SW 1271 (cell line): ENCODE data around the gene TBC1D24.

Source experiments
- DNase-seq, 2 experiments: peaks; one replicate each; lab custom pipeline; 2025; lab: John Stamatoyannopoulos, UW

TBC1D24 gene

DNA sequence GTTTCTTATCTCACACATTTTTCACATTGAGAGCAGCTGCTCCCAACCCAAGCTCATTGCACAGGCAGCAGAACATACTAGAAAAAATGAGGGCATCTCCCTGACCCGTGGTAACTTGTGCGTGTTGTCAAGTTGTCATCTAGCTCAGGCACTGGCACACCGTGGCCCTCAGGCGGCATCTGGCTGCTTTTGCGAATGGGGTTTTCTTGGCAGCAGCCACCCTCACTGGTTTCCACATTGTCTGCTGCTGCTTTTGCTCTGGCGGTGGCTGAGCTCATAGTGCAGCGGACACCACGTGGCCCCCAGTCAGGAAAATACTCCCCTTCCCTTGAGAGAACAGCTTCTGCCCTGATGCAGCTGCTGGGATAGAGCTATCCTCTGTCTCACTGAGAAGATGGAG, 24.4 kb upstream of the TBC1D24 start:
- DNase-seq, result no peak

DNA sequence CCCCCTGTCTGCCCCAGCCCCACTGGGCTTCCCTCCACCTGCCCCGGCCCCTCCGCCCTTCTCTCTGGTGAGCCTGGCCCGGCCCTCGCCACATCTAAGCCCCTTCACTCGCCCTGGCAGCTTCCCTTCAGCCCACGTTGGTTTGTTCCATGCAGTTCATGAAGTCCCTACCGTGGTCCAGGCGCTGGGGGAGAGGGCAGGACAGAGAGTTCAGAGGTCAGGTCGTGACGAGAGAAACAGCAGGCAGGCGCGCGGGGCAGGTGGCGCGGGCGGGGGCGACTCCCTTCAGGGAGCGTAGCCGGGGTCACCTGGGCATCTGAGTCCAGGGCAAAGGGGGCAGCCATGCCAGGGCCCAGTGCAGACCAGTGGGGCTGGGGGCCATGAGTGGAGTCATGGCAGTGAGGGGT, 23.9 kb upstream of the TBC1D24 start:
- DNase-seq, result no peak

DNA sequence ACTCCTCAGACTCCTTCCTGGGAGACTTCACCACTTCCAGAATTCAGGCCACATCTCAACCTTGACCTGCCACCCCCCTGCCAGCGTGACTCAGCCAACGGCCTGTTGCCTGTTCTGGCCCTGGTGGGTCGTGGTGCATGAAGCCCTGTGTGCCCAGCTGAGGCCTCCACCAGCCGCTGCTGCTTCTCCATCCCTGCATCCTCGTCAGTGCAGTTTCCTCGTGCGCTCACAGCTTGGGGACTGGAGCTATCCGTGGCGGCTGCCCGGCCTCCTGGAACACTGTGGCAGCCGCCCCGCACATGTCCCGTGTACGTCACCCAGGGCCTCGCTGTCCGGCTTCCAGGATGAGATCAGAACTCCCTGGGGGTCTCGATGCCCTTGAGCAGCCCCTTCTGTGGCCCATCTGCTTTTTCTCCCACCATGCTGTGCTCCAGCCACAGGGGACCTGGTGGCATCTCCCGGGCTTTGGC, 23.0 kb upstream of the TBC1D24 start:
- DNase-seq, result no peak

DNA sequence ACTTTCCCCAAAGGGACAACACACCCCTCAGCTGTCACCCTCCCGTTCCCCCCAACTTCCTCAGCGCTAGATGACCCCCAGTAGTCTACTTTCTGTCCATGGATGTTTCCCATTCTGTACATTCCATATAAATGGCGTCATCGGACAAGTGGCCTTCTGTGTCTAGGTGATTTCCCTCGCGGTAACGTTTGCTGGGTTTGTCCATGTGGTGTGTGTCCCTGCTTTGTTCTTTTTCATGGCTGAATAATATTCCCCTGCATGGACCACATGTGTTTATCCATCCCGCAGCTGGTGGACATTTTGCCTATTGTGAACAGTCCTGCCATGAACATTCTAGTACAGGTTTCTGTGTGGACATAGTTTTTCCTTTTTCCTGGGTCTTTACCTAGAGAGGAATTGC, 22.3 kb upstream of the TBC1D24 start:
- DNase-seq, result no peak

DNA sequence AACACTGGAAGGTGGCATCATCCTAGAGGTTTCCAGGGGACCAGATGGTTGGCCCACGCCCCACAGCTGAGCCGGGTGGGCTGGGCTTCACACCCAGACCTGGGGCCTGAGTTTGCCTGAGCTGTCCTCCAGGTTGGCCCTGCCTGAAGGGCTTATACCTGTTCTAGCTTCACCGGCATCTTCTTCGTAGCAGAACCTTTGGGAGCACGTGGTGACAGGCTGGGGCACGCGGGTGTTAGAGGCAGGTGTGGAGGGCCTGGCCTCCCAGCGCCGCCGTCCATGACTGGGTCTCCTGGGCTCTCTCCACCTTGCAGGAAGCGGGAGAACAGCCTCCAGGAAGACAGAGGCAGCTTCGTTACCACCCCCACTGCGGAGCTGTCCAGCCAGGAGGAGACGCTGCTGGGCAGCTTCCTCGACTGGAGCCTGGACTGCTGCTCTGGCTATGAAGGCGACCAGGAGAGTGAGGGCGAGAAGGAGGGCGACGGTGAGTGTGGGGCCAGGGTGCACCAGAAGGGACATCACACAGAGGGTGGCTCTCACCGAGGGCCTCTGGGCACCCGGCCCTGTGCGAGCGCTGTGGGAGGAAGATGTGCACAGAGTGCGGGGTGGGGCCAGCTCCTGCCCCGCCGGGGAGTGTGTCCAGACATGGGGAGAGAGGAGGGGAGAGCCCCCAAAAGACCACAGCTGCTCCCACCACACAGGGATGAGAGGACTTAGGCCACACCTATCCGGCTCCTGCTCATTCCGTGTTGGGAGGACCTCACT, 19.7 kb upstream of the TBC1D24 start:
- no peak for DNase-seq

DNA sequence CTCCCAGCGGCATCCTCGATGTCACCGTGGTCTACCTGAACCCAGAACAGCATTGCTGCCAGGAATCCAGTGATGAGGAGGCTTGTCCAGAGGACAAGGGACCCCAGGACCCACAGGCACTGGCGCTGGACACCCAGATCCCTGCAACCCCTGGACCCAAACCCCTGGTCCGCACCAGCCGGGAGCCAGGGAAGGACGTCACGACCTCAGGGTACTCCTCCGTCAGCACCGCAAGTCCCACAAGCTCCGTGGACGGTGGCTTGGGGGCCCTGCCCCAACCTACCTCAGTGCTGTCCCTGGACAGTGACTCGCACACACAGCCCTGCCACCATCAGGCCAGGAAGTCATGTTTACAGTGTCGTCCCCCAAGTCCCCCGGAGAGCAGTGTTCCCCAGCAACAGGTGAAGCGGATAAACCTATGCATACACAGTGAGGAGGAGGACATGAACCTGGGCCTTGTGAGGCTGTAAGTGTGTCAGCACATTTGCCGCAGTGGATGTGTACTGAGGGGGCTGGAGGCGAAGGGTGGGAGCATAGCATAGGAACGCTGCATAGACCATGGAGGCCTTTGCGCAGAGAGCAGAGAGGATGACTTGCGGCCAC, 18.3 kb upstream of the TBC1D24 start:
- DNase-seq, result no peak

DNA sequence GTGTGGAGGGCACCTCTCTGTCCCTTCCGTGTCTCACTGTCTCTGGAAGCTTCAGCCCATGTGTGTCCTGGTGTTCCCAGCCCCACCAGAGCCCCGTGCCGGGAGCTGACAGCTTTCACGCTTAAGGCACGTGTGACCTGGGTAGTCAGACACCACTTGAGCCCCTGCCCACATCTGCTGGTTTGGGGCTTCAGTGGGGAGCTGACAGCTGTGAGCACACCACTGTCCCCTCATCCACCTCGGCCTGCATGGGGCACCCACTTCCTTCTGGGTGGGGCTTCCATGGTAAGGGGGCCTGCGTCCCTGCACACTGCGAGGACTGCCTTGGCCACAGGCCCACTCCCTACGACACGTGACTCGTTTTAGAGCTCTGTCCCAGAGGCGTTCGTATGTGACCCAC, 17.7 kb upstream of the TBC1D24 start:
- no peak for DNase-seq

DNA sequence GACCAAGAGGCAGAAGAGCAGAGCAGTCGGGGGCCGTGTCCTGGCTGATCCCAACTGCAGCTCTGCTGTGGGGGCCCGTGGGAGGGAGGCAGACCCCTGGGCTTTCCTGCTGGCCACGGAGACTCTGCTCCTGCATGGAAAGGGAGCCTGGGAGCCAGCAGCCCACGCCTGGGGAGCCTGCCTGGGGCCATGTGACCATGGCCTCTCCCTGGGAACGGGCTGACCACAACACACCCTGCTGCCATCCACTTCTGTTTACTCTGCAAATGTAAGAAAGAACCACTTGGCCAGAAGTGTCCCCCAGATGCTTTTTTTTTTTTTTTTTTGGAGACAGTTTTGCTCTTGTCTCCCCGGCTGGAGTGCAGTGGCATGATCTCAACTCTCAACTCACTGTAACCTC, 17.0 kb upstream of the TBC1D24 start:
- no peak for DNase-seq

DNA sequence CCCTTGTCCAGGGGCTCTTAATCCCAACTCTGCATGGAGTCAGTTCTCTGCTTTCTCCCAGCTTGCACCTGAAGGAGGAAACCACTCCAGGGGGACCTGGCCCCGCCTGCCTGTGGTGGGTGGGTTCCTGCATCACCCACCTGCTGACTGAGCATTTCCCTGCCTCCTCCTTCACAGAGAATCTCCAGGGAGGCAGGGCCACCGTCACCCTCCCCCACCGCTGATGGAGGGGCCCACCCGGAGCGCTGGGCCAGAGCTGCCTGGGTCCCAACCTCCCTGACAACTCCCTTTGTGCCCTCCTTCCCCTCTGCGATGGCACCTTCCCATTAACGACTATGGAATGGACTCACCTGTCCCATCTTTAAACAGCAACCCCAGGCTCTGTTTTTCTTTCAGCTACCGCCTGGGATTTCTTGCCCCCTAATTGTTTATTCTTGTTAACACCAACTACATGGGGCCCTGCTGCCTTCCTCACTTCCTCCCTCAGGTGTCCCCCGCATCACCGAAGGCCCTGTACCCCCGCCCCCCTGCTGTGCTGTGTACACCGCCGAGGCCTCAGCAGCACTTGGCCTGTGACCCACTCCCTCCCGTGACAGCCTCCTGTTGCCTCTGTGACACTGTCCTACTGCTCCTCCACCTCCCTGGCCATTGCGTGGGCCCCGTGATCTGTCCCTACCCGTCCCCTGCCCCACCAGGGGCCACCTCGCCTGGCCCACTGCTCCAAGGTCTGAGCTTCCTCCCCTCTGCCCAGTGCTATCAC, 15.9 kb upstream of the TBC1D24 start:
- DNase-seq, result no peak

DNA sequence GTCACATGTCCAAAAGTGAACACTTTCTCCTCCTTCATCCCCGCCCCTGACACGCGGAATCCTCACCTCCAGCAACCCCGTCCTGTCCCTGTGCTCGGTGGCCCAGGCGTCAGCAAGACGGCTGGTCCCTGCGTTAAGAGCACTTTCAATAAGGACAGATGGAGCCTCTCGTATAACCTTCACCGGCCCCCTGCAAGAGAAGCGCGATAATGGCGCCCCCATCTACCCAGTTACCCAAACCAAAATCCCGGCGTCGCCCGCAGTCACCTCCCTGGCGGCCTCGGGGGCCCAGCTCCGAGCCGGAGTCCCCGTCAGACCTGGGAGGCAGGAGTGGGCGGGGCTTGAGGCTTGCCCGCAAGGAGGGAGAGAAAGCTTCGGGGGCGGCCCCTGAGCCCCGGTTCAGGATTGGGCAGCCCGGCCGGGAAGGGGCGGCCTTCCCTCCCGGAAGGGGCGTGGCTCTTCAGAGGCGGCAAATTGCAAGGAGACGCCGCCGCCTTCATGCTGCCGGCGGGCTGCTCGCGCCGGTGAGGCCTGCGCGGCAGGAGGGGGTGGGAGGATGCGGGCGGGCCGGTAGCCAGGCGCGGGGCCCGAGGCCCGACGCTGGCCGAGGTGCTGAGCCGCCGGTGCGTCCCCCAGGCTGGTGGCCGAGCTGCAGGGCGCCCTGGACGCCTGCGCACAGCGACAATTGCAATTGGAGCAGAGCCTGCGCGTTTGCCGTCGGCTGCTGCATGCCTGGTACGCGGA, 15.1 kb upstream of the TBC1D24 start, which contains the start of gene TEDC2:
TSS of gene TEDC2 (plus strand) at position 463 of the 744 bp plus-strand sequence. CDS start at position 499, 36 bp downstream.
- peak; percentile 66 to 88 for DNase-seq

DNA sequence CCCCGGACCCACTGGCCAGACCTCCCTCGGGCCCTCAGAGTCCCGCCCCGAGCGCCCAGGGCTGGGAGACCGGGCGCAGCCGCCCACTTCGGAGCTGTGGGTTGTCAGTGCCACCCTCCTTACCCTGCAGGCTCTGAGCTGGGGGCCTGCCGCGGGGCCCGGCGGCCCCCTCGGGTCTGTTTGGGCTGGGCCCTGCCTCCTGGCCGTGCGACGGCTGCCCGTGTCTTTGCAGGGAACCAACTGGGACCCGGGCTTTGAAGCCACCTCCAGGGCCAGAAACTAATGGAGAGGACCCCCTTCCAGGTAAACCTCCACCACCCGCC, 14.6 kb upstream of the TBC1D24 start:
- DNase-seq, result no peak

DNA sequence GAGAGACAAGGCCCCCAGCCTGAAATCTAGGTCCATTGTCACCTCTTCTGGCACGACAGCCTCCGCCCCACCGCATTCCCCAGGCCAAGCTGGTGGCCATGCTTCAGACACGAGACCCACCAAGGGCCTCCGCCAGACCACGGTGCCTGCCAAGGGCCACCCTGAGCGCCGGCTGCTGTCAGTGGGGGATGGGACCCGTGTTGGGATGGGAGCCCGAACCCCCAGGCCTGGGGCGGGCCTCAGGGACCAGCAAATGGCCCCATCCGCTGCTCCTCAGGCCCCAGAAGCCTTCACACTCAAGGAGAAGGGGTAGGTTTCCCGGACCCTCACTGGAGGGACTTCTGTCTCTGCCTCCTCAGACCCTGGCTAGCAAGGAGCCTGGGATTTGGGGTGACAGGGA, 14.0 kb upstream of the TBC1D24 start:
- DNase-seq, result no peak

DNA sequence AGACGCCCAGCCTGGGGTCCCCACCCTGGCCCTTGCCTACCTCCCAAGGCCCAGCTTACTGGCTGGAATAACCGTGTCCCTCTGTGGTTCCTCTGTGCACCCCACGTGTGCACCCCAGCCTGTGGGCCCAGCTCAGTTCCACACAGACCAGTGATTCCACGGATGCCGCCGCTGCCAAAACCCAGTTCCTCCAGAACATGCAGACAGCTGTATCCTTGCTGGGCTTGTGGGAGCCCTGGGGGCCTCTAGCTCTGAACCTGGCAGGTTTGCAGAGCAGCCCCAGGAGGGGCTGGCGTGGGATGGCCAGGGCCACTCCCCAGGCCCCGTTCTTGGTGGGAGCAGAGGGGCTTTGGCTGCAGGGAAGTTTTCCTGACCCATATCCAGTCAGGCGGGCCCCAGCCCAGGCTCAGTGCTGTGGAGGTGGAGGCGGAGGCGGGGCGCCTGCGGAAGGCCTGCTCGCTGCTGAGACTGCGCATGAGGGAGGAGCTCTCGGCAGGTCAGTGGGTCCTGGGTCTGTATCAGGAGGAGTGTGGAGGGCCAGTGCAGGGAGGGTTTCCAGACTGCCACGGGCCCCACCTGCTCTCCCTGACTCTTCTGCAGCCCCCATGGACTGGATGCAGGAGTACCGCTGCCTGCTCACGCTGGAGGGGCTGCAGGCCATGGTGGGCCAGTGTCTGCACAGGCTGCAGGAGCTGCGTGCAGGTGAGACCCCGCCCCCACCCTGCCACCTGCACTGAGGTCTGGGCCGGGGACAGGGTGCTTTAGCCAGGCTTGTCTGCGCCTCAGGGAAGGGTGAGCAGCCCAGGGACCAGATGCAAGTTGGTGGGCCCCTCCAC, 12.7 kb upstream of the TBC1D24 start:
- no peak for DNase-seq

DNA sequence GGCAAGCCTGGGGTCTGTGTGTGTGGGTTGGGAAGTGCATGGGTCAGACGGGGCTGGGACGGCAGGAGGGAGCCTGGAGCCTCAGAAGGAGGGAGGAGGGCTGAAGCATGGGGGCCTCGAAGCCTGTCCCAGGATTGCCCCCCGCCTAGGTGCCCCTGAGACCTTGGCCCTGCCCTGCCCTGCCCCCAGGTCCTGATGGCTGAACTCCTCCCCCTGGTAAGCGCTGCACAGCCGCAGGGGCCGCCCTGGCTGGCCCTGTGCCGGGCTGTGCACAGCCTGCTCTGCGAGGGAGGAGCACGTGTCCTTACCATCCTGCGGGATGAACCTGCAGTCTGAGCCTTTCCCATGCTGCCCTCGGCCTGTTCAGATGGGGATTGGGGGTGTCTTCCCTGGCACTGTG, 10.6 kb upstream of the TBC1D24 start:
- no peak for DNase-seq

DNA sequence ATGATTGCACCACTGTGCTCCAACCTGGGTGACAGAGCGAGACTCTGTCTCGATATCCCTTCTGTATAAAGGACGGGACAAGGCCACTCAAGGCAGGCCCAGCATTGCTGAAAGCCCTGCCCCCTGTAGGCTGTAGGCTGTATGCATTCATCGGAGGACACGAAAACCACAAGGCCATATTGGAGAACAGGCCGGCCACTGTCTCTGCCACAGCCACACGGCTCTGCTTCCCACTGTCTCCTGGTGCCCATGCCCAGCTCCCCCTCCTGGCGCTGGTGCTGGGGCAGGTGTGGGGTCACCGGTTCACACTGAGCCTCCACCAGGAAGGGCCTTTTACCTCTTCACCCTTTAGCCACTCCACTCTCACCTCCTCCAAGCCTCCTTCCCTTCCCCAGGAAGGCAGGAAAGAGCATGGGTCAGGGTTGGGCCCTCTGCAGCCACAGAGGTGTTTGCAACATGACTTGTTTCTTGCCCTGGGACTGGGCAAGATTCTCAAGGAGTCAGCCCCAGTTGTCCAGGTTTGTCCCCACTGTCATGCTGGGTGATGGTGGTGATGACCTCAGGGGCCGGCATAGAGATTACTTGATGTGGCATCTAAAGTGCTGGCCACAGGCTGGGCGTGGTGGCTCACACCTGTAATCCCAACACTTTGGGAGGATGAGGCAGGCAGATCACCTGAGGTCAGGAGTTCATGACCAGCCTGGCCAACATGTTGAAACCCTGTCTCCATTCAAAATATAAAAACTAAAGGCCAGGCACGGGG, 9.1 kb upstream of the TBC1D24 start:
- DNase-seq, result no peak

DNA sequence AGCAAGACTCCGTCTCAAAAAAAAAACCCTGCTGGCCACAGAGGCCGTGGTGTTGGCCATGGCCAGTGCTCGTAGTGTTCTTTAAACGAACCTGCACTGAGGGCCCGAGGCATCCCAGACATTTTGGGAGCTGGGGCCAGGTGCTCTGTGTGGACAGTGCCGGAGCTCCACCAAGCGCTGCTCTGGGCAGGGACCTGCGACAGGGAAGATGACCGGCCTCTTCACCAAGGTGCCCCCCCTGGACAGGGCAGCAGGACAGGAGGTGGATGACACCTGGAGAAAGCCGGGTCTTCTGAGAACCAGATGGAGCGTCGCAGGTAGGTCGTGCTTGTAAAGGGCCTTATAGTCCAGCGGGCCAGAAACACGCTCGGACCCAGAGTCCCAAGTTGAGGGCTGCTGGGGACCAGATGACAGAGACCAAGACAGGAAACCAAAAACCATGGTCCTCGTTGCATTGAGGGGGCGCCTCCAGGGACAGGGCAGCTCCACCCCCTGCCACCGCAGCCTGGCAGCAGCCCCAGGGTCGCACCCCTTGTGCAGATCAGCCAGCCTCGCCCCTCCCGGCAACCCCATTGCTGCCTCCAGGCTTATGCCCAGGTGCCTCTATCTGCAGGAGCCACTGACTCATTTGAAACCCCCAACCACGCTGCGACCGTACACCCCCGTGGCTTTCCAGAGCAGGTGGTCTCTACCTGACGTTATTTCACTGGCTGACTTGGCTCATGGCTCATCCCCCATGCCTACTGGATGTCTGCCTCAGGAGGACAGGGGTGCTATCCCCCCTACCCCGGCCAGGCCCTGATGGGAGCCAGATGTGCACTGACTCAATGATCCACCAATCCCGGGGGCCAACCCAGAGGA, 8.0 kb upstream of the TBC1D24 start:
- no peak for DNase-seq

DNA sequence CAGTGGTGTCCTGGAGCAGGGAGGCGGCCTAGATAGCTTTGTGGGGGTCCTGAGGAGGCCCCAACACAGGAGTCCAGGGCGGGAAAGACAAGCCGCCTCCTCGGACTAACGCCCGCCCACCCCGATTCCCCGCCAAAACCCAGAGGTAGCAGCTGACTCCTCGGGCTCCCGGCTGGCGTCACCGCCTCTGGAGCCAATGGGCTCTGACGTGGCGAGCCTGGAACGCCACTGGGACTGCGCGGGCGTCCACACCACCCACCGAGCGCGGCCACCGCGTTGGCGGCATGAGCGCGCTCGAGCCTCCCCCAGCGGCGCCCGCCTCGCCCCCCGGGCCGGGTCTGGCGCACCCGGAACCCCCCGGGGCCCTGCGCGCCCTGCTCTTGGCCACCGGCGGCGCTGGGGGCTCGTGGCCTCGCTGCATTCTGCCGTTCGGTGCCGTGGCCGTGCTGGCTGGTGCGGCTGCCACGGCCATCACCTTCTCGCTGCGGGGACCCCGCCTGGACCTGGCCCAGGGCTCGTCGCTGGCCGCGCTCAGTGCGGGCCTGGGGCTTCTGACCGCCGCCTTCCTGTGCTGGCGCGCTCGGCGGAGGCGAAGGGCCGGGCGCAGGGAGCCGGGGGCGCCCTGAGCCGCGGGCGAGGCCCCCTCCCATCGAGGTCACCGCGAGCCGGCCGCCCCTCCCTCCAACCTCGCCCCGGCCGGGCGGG, 7.2 kb upstream of the TBC1D24 start:
- peak in 1 of 2 experiments; percentile 45 for DNase-seq

DNA sequence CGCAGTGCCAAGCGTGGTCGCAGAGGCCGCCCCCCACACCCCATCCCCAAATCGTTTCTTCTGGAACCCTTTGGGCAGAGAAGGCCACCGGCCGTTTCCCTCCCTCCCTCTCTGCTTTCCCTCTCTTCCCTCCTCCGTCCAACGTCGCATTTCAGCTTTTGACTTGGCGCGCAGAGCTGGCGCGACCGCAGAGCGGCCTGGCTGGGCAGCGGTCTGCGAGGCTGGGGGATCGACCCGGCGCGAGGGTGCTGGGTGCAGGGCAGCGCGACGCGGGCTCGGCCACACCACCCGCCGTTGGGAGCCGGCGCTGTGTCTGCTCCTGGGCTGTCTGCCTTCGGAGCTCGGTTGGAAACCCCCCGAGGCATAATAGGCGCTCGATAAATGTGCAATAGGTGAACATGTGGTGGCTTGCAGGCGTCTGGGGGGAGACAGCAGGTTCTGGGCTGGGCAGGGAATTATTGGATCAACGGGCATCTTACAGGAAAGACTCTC, 6.6 kb upstream of the TBC1D24 start:
- DNase-seq, result no peak
